PFSK-1 (cell line): ENCODE results near the gene PCBP4.

Experiments used
- FOXP2 ChIP-seq: optimal IDR thresholded peaks from 2 replicates; pipeline ENCODE3; 2011; ENCODE audit warnings: borderline replicate concordance, control low read depth, inconsistent platforms; ENCODE audit not compliant: insufficient read depth; ENCODE audit errors: extremely low read length, extremely low read depth
- POLR2AphosphoS5 ChIP-seq: IDR thresholded peaks from 2 replicates; pipeline ENCODE4 v1.6.1; 2012; ENCODE audit warnings: low read depth, mild to moderate bottlenecking, control low read depth, low read length, moderate library complexity
- REST ChIP-seq, 2 experiments: IDR thresholded peaks; 2 replicates each; pipeline versions ENCODE4 v1.6.1 to v1.8.0; 2011 to 2012; ENCODE audit warnings: low read depth in 2 of 2, low read length in 2 of 2, control low read depth in 1 of 2, inconsistent platforms in 1 of 2, mild to moderate bottlenecking in 1 of 2, moderate library complexity in 1 of 2; ENCODE audit not compliant: insufficient read depth in 1 of 2
- SIN3A ChIP-seq: IDR thresholded peaks from 2 replicates; pipeline ENCODE4 v1.6.1; 2012; ENCODE audit warnings: mild to moderate bottlenecking, low read length, moderate library complexity, borderline replicate concordance; ENCODE audit not compliant: insufficient read depth
- TAF1 ChIP-seq: IDR thresholded peaks from 2 replicates; pipeline ENCODE4 v1.6.1; 2012; ENCODE audit warnings: low read length, control low read depth, borderline replicate concordance; ENCODE audit not compliant: insufficient read depth

The PCBP4 gene

GRCh38 chr3:51945926-51946705 is 21.1 kb downstream of the PCBP4 start:
- TF ChIP-seq FOXP2 (no peak), POLR2AphosphoS5 (no peak)

- no peak for TF ChIP-seq POLR2AphosphoS5
- TF ChIP-seq SIN3A = no peak
Measured at GRCh38 chr3:51945031-51945840, 22.0 kb downstream of the PCBP4 start.

GRCh38 chr3:51944451-51945021 is 22.7 kb downstream of the PCBP4 start:
- no peak for TF ChIP-seq REST (IDR thresholded peaks at IDR 0.05; ENCODE audit: insufficient read depth in 1 of 2, low read depth in 2 of 2, low read length in 2 of 2)
- TF ChIP-seq SIN3A = no peak
- TF ChIP-seq FOXP2 = no peak
- TF ChIP-seq POLR2AphosphoS5 = no peak
- TF ChIP-seq TAF1 = no peak

- TF ChIP-seq FOXP2 = no peak
- no peak for TF ChIP-seq SIN3A
- TF ChIP-seq POLR2AphosphoS5 = no peak
- no peak for TF ChIP-seq REST (IDR thresholded peaks at IDR 0.05; ENCODE audit: insufficient read depth in 1 of 2, low read depth in 2 of 2, low read length in 2 of 2)
- no peak for TF ChIP-seq TAF1
Measured at GRCh38 chr3:51943451-51944391, 23.5 kb downstream of the PCBP4 start.

- no peak for TF ChIP-seq REST (IDR thresholded peaks at IDR 0.05; ENCODE audit: insufficient read depth in 1 of 2, low read depth in 2 of 2, low read length in 2 of 2)
- TF ChIP-seq POLR2AphosphoS5 = peak; percentile 54; the same call in 1 of the 2 replicates
- TF ChIP-seq TAF1 = 0 out of 2 replicates have a peak, but pooled peaks have one; percentile 24
Measured at GRCh38 chr3:51942603-51943450, 24.4 kb downstream of the PCBP4 start.
